Measurements from ENCODE around the gene ACVRL1. TPM values are rescaled to one million over a fixed set of nuclear protein-coding genes. Genes with fewer than 3 reads are reported as not detected.
A peak's percentile ranks its signal among the peaks of the same experiment; 100 is the strongest.

Gene ACVRL1
- total and polyA plus RNA-seq, 2 donors (not counting 1 experiment from before 2014, with no cell fraction given) = not detected

DNA sequence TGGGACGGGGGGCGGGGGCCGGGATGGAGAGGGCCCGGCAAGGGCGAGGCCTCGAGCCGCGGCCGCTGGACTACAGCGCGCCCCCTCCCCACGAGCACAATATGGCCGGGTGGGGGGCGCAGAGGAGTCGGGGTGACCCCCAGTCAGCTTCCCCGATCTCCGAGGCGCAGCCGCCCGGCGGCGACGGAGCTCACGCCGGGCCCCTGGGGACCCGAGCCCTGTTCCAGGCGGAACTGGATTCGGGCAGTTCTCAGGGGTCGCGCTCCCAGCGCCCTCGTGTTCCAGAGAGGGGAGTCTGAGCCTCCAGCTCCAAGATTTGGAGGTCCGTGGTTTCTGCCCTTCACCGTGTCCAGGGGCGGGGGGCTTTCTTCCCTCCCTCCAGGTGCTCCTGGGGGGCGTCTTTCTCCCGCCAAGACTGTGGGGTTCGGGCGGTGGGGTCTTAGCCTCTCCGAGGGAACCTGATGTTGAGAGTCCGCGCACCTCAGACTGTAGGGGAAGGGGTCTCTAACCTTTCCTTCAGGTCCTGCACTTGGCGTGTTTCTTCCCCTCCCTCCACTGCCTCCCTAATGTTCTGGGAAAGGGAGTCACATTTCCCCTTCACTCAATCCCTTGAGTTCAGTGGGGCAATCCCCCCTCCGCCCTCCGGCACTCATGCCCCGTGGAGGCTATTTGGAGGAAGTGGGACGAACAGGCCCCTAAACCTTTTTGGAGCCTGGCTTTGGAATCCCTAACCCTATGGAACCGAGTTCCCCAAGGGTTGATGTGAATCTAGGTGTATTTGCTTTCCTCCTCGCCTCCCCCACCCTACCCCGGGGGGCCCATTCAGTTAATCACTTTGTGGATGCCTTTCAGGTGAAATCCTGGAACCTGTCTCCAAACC is 44.8 kb downstream of the ACVRL1 start:
- peak overlapping the region; percentile 6 to 60 for H3K27ac ChIP-seq (ENCODE audit: low read length in 2 of 2)
- H2AFZ ChIP-seq (ENCODE audit: insufficient read depth, low read depth, low read length, poor library complexity, severe bottlenecking) = peak overlapping the region; percentile 87
- WGBS (ENCODE audit: insufficient coverage) = 1% methylated on average over 36 of the region's 50 CpGs

More for the DNA sequence above, 44.8 kb downstream of the ACVRL1 start:
- Mint-ChIP-seq H3K9me3 (ENCODE audit: insufficient read depth) (no peaks in the 10 kb centered on the region), H3K4me3 (peak overlapping the region; percentile 77), H3K27me3 (peaks cover 23% of the 10 kb centered on the region), H3K27ac (peak overlapping the region; percentile 42), H3K4me1 (peaks cover 26% of the 10 kb centered on the region)
- ATAC-seq (ENCODE audit: low read depth) (peak; percentile 2), DNase-seq (no peak)
- Histone ChIP-seq H3K9ac (ENCODE audit: low read length) (peak overlapping the region; percentile 75), H3K36me3 (replicated peaks in 1 of 2; ENCODE audit: control extremely low read depth in 1 of 2, control insufficient read depth in 1 of 2, extremely low read depth in 1 of 2, insufficient read depth in 2 of 2, low read length in 1 of 2) (no peaks in the 10 kb centered on the region), H3K4me1 (ENCODE audit: control insufficient read depth in 2 of 2, insufficient read depth in 2 of 2, low read length in 2 of 2) (peaks cover 9 to 18% of the 10 kb centered on the region in 2 donors), H3K9me3 (ENCODE audit: control extremely low read depth in 1 of 3, control insufficient read depth in 2 of 3, insufficient read depth in 1 of 3, low read length in 2 of 3) (no peaks in the 10 kb centered on the region), H3K4me2 (replicated peaks; ENCODE audit: low read depth, low read length, poor library complexity, severe bottlenecking) (peak overlapping the region; percentile 95), H4K20me1 (ENCODE audit: control insufficient read depth, insufficient read depth, low read length, poor library complexity, severe bottlenecking) (no peaks in the 10 kb centered on the region), H3K79me2 (ENCODE audit: control insufficient read depth, insufficient read depth, low read length) (no peaks in the 10 kb centered on the region), H3K27me3 (replicated peaks in 1 of 4; ENCODE audit: control extremely low read depth in 1 of 4, control insufficient read depth in 3 of 4, insufficient read depth in 4 of 4, low read length in 3 of 4) (peaks cover 0 to 27% (median 6%) of the 10 kb centered on the region in 4 experiments), H3K4me3 (ENCODE audit: control extremely low read depth in 1 of 5, extremely low read depth in 1 of 5, insufficient read depth in 1 of 5, low read depth in 2 of 5, low read length in 4 of 5) (peak overlapping the region; percentile 38 to 80 (median 75))
- POLR2A ChIA-PET = no interaction called here
- intact Hi-C loops (cut with micrococcal nuclease) = loop anchor here (1.0 to 5.0 kb wide), 5 partner anchors 19 to 1055 kb away; partner anchors contain the start of genes EIF4B and TAMALIN
- TF ChIP-seq, protein P1, sequence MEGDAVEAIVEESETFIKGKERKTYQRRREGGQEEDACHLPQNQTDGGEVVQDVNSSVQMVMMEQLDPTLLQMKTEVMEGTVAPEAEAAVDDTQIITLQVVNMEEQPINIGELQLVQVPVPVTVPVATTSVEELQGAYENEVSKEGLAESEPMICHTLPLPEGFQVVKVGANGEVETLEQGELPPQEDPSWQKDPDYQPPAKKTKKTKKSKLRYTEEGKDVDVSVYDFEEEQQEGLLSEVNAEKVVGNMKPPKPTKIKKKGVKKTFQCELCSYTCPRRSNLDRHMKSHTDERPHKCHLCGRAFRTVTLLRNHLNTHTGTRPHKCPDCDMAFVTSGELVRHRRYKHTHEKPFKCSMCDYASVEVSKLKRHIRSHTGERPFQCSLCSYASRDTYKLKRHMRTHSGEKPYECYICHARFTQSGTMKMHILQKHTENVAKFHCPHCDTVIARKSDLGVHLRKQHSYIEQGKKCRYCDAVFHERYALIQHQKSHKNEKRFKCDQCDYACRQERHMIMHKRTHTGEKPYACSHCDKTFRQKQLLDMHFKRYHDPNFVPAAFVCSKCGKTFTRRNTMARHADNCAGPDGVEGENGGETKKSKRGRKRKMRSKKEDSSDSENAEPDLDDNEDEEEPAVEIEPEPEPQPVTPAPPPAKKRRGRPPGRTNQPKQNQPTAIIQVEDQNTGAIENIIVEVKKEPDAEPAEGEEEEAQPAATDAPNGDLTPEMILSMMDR (IDR thresholded peaks at IDR 0.05) = no peak
- no peak for TF ChIP-seq EZH2 (IDR thresholded peaks at IDR 0.05; ENCODE audit: borderline replicate concordance, insufficient read depth, low read depth, low read length, poor library complexity, severe bottlenecking)
- CTCF ChIA-PET = no interaction called here

All from B cell (primary cell).